Activated CD8-positive, alpha-beta memory T cell treated with anti-CD3 and anti-CD28 coated beads for 4 hours (primary cell): ENCODE data around the gene CENPB.
A peak's percentile ranks its signal among the peaks of the same experiment; 100 is the strongest.

Experiments used
- DNase-seq, 2 donors: peaks; one replicate each; pipeline ENCODE4 v3.0.0-alpha.2; 2020; ENCODE audit warnings: low read depth in 2 of 2

The CENPB gene

DNA sequence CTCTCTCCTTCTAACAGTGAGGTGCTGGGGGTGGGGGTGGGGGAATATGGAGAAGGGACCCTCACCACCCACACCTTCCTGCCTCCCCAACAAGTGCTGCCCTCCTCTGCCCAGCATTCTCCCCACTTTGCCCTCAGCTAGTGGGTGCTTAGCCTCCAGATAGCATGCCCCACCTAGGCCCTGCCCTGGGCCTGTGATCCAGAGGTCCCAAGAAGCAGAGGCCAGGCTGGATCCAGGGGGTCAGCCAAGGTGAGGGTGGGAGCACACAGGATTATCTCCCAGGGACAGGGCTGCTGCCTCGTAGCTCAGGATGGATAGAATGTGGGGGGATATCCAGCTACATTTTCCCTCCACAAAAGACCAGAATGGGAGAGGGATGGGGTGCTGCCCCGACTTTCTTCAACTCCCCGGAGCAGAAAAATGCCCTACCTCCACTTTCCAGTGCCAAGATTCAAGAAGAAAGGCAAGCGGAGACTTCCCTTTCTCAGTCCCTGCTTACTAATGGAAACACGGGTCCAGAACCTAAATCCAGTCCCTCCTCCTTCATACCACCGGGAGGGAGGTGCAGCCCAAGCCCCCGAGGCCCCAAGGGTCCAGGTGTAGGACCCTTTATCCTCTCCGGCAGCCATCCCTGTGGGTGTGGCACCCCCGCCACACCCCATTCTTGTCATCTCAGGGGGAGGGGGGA is 20.0 kb downstream of the CENPB start:
- DNase-seq = no peak

DNA sequence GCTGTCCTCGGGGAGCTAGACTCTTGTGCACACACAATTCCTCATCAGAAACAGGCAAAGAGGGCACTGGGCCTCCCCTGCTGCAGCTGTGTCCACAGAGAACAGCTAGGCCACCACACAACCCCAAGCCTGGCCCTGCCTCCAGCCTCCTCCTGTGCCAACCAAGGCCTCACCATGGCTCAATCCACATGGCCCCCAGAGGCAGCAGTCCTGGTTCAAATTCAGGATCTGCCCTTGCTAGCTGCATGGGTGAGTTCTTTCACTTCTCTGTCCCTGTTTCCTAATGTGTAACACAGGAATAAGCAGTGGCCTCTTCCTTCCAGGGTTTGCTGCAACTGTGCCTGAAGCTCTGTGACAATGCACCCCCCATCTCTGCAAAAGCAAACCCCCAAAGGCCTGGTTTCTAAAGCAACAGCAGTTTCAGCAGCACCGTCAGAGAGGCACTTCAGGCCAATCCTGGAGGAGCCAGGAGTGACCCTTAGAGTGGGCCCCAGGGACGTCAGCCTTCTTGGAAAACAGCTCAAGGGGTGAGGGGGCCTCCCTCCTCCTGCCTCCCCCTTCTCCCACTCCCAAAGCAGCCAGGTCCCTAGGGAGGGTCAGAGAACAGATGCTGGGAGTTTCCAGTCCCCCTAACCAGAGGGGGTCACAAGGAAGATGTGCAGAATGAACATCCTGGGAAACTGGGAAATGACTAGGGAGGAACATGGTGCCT is 21.2 kb downstream of the CENPB start:
- DNase-seq = no peak

GRCh38 chr20:3764659-3765058 is 21.9 kb downstream of the CENPB start:
- no peak for DNase-seq

GRCh38 chr20:3763671-3764601 is 22.6 kb downstream of the CENPB start:
- DNase-seq = no peak

- no peak for DNase-seq
Observed at GRCh38 chr20:3760655-3761348, 25.7 kb downstream of the CENPB start.

DNA sequence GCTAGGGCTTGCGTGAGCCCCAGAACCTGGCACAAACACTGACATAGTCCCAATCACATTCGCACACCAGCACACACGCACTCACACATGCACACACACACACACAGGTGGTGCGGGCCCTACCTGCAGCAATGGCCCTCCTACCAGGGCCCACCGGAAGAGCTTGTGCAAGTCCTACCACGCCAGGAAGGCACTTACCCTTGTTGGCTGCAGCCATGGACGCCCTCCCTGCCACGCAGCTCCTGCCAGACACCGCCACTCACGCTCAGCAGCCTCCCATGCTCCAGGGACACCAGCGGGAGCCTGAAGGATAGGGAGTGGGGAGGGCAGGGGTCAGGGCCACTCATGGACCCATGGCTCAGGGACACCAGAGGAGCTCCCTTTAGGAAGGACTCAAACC is 26.7 kb downstream of the CENPB start:
- DNase-seq = no peak

GRCh38 chr20:3759316-3759823 is 27.2 kb downstream of the CENPB start:
- DNase-seq = no peak

GRCh38 chr20:3758566-3758965 is 28.0 kb downstream of the CENPB start:
- no peak for DNase-seq

- DNase-seq = no peak
Observed at GRCh38 chr20:3757268-3757667, 29.3 kb downstream of the CENPB start.

DNA sequence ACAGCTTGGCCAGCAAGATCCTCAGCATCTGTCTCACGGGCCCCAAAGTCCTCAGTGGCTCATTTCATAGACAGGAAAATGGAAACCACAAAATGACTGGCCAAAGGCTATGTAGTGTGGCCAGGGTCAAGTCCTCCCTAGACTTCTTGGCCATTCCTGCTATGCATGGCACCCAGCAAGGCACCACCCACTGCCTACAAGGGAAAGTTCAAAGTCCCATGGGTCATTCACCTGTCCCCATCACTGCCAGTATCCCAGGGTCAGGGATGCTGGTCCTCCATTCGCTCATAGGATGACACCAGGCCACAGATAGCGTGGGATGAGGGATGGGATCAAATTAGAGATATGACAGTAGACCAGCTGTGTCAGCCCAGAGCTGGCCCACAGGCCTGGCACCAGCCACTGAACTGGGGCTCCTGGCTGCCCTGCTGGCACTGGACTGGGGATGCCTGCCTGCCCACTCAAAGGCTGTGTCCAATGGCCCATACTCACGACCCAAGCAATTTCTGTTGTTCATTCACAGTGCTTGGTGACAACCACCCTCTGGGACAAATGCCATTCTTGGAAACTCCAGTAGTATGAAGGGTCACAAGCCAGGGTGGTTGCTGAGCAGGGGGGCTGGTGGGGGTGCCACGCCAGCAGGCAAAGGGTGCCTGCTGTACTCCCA is 30.6 kb downstream of the CENPB start:
- no peak for DNase-seq

- no peak for DNase-seq
Observed at GRCh38 chr20:3755269-3755668, 31.3 kb downstream of the CENPB start.

- no peak for DNase-seq
Observed at GRCh38 chr20:3754276-3754630, 32.3 kb downstream of the CENPB start.

- no peak for DNase-seq
Observed at GRCh38 chr20:3753501-3754275, 32.9 kb downstream of the CENPB start.

- peak in 1 of 2 donors; percentile 37 for DNase-seq
Observed at GRCh38 chr20:3753098-3753497, 33.4 kb downstream of the CENPB start.

- no peak for DNase-seq
Observed at GRCh38 chr20:3752386-3752759, 34.2 kb downstream of the CENPB start.

DNA sequence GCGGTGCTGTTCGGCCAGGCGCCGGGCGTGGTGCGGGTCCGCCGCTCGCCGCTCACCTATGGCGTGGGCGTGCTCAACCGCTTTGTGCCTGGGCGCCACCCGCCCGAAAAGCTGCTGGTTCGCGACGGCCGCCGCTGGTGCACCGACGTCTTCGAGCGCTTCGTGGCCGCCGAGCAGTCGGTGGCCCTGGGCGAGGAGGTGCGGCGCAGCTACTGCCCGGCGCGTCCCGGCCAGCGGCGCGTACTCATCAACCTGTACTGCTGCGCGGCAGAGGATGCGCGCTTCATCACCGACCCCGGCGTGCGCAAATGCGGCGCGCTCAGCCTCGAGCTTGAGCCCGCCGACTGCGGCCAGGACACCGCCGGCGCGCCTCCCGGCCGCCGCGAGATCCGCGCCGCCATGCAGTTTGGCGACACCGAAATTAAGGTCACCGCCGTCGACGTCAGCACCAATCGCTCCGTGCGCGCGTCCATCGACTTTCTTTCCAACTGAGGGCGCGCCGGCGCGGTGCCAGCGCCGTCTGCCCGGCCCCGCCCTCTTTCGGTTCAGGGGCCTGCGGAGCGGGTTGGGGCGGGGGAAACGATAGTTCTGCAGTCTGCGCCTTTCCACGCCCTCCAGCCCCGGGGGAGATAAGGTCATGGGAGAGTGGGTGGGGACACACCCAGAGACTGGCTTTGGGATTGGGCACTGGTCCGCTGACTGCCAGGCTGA is 34.7 kb downstream of the CENPB start:
- DNase-seq = no peak

GRCh38 chr20:3751305-3751674 is 35.2 kb downstream of the CENPB start:
- no peak for DNase-seq

- DNase-seq = no peak
Observed at GRCh38 chr20:3749689-3750531, 36.6 kb downstream of the CENPB start.
